ENCODE data around the gene PJA2. TPM values are rescaled to one million over a fixed set of nuclear protein-coding genes. Genes with fewer than 3 reads are reported as not detected.

PJA2 gene
- total RNA-seq, 2 experiments from 2014 or later = 88.8 to 92.9 TPM

GRCh38 chr5:109318455-109319108, 91.2 kb downstream of the PJA2 start:
- Histone ChIP-seq H3K4me3 (ENCODE audit: low read length) (no peak overlapping the region), H3K36me3 (ENCODE audit: insufficient read depth, low read length) (no peaks in the 10 kb centered on the region), H3K4me1 (ENCODE audit: insufficient read depth, low read length) (no peaks in the 10 kb centered on the region), H3K27ac (ENCODE audit: low read depth in 1 of 2, low read length in 2 of 2) (no peak overlapping the region), H3K9me3 (ENCODE audit: control insufficient read depth in 1 of 2, insufficient read depth in 1 of 2, low read length in 2 of 2) (no peaks in the 10 kb centered on the region), H3K27me3 (ENCODE audit: control insufficient read depth in 1 of 2, insufficient read depth in 2 of 2, low read length in 2 of 2) (no peaks in the 10 kb centered on the region)
- H3K36me3 Mint-ChIP-seq (ENCODE audit: low read depth) = no peaks in the 10 kb centered on the region
- no peak overlapping the region for H3K27ac Mint-ChIP-seq
- H3K4me3 Mint-ChIP-seq = no peak overlapping the region
- no peaks in the 10 kb centered on the region for H3K4me1 Mint-ChIP-seq (ENCODE audit: low read depth)
- H3K27me3 Mint-ChIP-seq = no peaks in the 10 kb centered on the region
- DNase-seq (no peak), ATAC-seq (ENCODE audit: poor library complexity) (no peak)
- TF ChIP-seq, protein P1, sequence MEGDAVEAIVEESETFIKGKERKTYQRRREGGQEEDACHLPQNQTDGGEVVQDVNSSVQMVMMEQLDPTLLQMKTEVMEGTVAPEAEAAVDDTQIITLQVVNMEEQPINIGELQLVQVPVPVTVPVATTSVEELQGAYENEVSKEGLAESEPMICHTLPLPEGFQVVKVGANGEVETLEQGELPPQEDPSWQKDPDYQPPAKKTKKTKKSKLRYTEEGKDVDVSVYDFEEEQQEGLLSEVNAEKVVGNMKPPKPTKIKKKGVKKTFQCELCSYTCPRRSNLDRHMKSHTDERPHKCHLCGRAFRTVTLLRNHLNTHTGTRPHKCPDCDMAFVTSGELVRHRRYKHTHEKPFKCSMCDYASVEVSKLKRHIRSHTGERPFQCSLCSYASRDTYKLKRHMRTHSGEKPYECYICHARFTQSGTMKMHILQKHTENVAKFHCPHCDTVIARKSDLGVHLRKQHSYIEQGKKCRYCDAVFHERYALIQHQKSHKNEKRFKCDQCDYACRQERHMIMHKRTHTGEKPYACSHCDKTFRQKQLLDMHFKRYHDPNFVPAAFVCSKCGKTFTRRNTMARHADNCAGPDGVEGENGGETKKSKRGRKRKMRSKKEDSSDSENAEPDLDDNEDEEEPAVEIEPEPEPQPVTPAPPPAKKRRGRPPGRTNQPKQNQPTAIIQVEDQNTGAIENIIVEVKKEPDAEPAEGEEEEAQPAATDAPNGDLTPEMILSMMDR (IDR thresholded peaks at IDR 0.05) = no peak
- POLR2A ChIA-PET = no interaction called here
- H3K9me3 Mint-ChIP-seq = no peaks in the 10 kb centered on the region
- intact Hi-C loops (cut with DNase I, micrococcal nuclease) = no loop called here
- CTCF ChIA-PET = interaction anchor here (0.8 kb wide), 1 partner anchor 22 kb away, joined by 4 read pairs; no protein-coding TSS in a partner anchor

GRCh38 chr5:109316634-109317033, 93.1 kb downstream of the PJA2 start:
- Histone ChIP-seq H3K4me3 (ENCODE audit: low read length) (no peak overlapping the region), H3K4me1 (ENCODE audit: insufficient read depth, low read length) (no peaks in the 10 kb centered on the region), H3K27ac (ENCODE audit: low read depth in 1 of 2, low read length in 2 of 2) (no peak overlapping the region), H3K27me3 (ENCODE audit: control insufficient read depth in 1 of 2, insufficient read depth in 2 of 2, low read length in 2 of 2) (no peaks in the 10 kb centered on the region), H3K36me3 (ENCODE audit: insufficient read depth, low read length) (no peaks in the 10 kb centered on the region), H3K9me3 (ENCODE audit: control insufficient read depth in 1 of 2, insufficient read depth in 1 of 2, low read length in 2 of 2) (no peaks in the 10 kb centered on the region)
- intact Hi-C loops (cut with DNase I, micrococcal nuclease) = no loop called here
- TF ChIP-seq, protein P1 (IDR thresholded peaks at IDR 0.05) = no peak
- Mint-ChIP-seq H3K9me3 (no peaks in the 10 kb centered on the region), H3K27me3 (no peaks in the 10 kb centered on the region), H3K4me1 (ENCODE audit: low read depth) (no peaks in the 10 kb centered on the region), H3K36me3 (ENCODE audit: low read depth) (no peaks in the 10 kb centered on the region), H3K27ac (no peak overlapping the region), H3K4me3 (no peak overlapping the region)
- DNase-seq = no peak
- ATAC-seq (ENCODE audit: poor library complexity) = no peak
- CTCF ChIA-PET = no interaction called here
- POLR2A ChIA-PET = no interaction called here

DNA sequence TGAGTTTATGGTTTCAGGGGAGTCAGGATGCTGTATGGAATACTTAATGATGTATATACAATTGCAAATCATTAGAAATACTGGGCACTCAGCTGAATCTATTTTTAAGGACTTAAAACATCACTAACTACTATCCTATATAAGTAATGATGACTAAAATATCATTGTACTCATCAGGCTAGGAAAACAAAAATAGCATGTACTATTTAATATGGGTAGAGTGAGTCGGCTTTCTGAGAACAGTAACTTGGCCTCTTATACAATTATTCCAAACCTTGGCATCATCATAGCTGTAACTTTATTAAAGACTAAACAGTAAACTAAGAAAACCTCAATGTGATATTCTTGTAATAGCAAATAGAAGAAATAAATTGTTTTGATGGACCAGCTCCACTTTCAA, 94.5 kb downstream of the PJA2 start:
- intact Hi-C loops (cut with DNase I, micrococcal nuclease) = no loop called here
- Histone ChIP-seq H3K4me3 (ENCODE audit: low read length) (no peak overlapping the region), H3K4me1 (ENCODE audit: insufficient read depth, low read length) (no peaks in the 10 kb centered on the region), H3K27me3 (ENCODE audit: control insufficient read depth in 1 of 2, insufficient read depth in 2 of 2, low read length in 2 of 2) (no peaks in the 10 kb centered on the region), H3K36me3 (ENCODE audit: insufficient read depth, low read length) (no peaks in the 10 kb centered on the region), H3K27ac (ENCODE audit: low read depth in 1 of 2, low read length in 2 of 2) (no peak overlapping the region), H3K9me3 (ENCODE audit: control insufficient read depth in 1 of 2, insufficient read depth in 1 of 2, low read length in 2 of 2) (no peaks in the 10 kb centered on the region)
- Mint-ChIP-seq H3K4me1 (ENCODE audit: low read depth) (no peaks in the 10 kb centered on the region), H3K36me3 (ENCODE audit: low read depth) (no peaks in the 10 kb centered on the region), H3K27me3 (no peaks in the 10 kb centered on the region), H3K9me3 (no peaks in the 10 kb centered on the region), H3K27ac (no peak overlapping the region), H3K4me3 (no peak overlapping the region)
- no peak for ATAC-seq (ENCODE audit: poor library complexity)
- POLR2A ChIA-PET = no interaction called here
- DNase-seq = no peak
- CTCF ChIA-PET = no interaction called here
- TF ChIP-seq, protein P1 (IDR thresholded peaks at IDR 0.05) = no peak

All from CD4-positive, alpha-beta T cell (primary cell).